NOMO-1 treated with DMSO at 0.1 percent for 48 hours (cell line): Measurements from ENCODE around the gene BORCS5.
A peak's percentile ranks its signal among the peaks of the same experiment; 100 is the strongest.
"Not testable (repeated sequence)": the region's sequence is repeated elsewhere in the genome, so short reads cannot be mapped to it uniquely, and the experiment has no call there.

Experiments used
- DNase-seq: peaks from one replicate; lab custom pipeline; 2025; ENCODE audit not compliant: unreplicated experiment; lab: John Stamatoyannopoulos, UW

BORCS5 gene

DNA sequence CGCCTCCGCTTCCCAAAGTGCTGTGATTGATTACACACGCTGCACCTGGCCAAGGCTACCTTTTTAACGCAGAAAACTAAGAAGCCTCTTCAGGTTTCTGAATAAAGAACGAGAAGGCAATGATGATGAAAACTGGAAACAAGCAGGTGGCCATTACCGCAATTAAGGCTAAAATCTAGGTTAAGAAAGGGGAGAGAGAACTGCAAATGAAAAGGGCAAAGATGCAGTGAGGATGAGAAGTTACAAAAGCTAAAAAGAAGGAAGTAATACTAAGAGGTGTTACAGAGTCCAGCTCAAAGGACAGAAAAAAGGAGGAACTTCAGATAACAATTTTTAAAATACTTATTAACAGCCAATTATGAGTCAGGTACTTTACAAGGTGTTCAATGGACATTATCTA lies 126.1 kb downstream of the BORCS5 start:
- peak; percentile 84 for DNase-seq

DNA sequence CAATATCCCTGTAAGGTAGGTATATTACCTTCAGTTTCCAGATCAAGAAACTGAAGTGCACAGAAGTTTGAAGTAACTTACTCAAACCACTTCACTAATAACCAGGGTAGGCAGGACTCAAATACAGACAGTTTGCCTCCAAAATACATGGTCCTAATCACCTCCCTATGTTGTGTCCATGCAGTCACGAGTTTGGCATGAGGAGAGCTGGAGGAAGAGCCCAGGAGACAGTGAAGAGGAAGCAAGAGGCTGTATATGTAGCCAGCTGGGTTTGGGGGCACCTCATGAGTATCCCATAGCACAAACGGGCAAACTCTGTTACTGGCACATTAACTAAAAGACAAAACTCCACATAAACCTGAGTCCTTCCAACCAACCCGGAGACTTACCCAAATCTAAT lies 126.6 kb downstream of the BORCS5 start:
- no peak for DNase-seq

DNA sequence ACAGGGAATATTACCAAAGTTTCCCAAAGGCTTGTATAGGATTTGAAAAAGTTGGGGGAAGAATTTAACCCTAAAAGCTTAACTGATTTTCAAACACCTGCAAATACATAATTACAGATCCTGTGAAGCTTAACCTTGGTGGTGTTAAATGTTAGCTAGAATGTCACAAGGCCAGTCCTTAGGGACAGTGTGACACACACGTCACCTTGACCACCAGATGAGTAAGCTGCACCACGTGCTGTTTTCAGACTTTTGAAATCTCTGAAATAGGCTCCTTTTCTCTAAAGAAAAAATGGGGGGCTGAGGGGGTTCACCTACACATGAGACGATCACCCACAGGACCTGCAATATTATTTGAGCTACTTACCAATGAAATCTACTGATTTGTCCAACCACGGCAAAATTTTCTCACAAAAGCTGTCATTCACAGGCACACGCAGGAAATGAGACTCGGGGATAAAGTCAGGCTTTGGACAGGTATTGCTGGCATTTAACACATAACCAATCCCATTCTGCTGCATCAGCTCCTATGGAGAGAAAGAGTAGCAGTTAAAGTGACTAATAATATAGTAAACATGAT lies 129.9 kb downstream of the BORCS5 start:
- DNase-seq = no peak

DNA sequence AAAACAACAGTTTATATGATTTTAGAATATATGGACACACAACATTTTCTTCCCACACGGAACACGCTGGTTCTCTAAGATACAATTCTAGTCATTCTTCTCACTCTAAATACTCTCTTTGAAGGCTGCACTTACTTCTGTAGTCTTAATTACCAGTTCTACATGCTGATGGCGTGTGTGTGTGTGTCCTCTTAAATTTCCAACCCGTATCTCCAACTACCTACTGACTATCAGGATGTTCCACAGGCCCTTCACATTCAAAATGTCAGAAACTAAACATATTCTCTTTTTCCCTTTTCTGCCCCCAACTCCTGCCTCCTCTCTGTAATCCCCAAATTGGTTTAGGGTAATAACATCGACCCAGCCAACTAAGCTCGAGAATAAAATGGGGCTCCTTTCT lies 130.6 kb downstream of the BORCS5 start:
- DNase-seq = no peak

DNA sequence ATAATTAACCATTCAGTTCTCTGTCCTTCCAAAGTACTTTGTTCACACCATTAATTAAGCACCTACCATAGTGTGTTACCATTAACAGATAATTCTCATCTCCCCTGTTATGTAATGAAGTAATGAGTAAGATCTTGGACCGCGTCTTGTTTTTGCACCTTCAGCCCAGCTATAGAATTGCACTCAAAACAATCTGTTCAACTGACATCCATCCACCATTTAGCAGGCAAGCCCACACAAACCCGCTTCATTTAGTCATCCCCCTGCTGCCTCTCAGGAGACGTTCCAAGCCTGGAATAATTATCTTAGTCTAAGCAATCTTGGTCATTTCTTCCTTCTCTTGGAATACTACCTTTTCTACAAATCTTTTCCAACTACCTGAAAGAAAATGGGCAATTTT lies 131.4 kb downstream of the BORCS5 start:
- DNase-seq = no peak

DNA sequence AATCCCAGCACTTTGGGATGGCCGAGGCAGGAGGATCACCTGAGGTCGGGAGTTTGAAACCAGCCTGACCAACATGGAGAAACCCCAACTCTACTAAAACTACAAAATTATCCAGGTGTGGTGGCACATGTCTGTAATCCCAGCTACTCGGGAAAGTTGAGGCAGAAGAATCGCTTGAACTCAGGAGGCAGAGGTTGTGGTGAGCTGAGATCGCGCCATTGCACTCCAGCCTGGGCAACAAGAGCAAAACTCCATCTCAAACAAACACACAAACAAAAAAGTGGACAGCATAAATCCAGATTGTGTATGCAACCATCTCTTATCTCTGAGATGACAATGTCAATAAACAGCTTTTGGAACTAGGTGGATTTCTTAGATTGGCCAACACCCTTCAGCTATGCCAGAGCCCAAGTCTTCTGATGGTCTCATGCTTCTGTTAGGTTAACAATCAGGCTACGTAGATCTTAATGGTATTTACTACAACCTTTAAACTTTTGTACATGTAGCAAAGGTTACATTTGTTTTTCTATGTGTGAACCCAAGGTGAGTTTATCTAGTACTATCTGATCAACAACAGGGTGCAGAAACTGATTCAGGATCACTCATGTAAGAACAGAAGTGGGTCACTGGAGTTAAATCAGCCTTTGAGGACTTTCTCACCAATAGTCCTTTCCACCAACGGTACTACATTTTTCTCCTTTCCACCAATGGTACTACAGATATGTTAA lies 132.1 kb downstream of the BORCS5 start:
- no peak for DNase-seq

DNA sequence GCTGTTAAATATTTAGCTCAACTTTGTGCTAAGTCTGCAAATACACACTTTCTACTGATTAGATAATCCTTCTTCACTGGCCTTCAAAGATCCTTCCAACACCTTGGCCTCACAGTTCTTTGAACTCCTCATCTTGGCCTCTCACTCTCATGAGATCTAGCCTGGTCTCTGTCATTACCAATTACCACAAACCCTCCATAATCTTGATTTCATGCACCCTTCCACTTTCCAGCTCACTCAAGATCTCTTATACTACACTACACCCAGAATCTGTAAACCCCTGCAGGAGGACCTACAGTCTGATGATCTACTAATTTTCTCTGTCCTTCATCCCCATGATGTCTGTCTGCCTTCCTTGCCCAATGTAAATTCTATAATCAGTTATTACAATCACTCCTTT lies 134.7 kb downstream of the BORCS5 start:
- DNase-seq = no peak

DNA sequence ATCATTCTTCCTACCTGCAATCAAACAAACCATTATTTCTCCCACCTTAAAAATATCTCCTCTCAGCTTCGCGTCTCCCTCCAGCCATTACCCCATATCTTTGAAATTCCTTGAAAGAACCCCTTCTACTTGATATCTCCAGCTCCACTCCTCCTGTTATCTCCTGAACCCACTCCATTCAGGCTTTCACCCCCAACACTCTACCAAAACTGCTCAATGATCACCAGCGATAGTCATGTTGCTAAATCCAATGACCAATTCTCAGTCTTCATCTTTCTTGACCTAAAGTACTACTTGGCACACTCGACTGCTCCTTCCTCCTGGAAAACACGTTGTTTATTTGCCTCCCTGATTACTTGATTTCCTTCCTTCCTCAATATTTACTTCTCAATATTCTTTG lies 135.7 kb downstream of the BORCS5 start:
- DNase-seq = no peak

DNA sequence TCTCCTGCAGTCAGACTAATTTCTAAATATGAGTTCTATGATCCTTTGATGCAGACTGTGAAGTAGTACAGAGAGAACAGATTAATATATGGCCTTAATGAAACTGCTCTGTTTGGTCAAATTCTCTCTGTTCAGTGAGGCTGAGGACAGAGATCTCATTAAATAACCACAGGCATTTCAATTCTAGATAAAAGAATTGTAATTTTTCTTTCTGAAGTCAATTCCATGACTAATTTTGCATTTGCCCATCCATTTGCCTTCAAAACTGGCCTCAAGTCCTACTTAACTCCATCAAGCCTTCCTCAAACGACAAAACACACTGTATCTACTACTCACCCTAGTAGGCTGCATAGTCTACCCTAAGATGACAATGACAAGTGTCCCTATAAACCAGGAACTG lies 138.7 kb downstream of the BORCS5 start:
- no peak for DNase-seq

DNA sequence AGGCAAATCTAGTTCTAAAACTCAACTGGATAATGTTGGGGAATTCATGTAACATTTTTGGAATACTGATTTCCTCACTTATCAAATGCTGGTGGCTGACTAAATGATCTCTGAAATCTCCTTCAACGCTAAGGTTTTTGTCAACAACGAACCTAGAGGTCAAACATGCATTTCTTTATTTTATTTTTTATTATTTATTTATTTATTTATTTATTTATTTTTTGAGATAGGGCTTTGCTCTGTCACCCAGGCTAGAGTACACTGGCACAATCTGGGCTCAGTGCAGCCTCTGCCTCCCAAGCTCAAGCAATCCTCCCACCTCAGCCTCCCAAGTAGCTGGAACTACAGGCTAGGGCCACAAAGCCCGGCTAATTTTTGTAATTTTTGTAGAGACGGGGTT lies 141.3 kb downstream of the BORCS5 start:
- no peak for DNase-seq

DNA sequence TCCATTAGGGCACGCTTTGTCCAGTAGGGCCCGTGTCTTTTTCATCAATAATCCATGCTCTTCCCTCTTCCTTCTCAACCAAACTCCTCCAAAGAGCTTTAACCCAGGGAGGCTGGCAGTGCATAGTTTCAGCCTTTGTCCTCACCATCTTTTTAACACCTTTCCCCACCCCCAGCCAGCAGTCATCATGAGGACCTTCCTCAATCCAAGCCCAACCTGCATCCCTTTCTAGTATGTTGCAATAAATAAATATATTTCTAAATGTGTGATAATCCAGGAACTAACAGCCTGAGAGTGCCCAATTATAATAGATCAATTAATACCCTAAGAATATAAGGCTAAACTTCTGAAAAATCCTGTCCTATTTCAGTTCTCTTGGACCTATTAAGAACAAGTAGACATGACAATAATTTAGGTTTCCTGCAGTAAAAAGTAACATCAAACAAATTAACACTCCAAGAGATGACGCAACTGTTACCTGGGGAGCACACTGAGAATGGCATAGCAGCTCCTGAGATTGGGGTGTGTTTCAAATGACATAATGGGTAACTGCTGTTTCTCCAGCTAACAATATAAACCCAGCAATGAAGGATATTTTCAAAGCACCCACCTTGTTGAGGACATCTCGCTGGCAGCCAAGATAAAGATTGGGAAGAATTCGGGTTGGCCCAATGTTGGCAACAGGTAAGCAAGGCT lies 143.2 kb downstream of the BORCS5 start:
- no peak for DNase-seq

DNA sequence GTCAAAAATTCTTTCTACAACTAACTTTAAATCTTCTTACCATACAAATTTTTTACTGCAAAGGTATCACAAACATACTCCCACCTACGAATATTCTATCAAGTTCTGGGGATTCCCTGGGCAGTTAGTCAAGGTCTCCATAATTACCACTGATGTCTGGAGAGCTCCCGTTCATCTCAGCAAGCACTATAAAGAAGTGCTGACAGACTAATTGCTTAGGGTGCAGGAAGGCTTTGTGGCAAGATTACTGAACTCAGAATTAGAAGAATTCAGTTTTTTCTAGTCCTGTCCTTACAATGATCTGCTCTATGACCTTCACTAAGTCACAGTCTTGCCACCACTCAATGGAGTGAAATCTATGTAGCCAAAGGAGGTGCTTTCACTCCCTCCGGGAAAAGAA lies 144.2 kb downstream of the BORCS5 start:
- DNase-seq = no peak

DNA sequence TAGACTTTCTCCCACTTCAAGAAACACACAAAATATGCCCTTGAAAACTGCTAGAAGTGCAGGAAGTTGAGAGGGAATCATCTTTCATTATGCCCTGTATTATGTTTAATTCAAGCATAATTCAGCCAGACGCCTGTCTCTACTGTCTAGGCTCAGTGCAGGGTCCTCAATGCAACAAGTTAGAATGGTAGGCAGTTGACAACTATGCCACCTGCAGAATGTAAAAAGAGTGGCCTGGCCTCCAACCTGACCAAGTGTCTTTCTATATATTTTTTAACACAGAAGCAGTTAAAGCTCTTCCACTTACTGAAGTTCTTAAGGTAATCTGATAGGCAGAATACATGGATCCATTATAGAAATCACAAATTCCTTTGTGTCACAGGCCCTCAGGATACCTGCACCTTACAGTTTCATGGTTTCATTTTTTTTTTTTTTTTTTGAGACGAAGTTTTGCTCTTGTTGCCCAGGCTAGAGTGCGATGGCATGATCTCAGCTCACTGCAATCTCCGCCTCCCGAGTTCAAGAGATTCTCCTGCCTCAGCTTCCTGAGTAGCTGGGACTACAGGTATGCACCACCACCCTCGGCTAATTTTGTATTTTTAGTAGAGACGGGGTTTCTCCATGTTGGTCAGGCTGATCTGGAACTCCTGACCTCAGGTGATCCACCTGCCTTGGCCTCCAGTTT lies 145.4 kb downstream of the BORCS5 start:
- not testable (repeated sequence) for DNase-seq

DNA sequence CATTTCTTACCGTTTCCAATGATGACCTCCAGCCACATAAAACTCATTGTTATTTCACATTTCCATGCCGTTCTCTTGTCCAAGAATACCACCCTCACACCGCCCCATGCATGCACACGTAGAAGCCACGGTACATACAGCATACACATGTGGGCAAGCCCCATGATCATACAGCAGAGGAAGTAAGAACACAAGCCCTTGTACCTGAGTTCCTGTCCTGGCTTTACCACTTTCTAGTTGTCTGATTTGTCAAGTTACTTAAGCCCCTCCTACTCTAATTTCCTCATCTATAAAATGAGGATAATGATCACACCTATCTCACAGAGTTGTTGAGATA lies 145.9 kb downstream of the BORCS5 start:
- DNase-seq = no peak

DNA sequence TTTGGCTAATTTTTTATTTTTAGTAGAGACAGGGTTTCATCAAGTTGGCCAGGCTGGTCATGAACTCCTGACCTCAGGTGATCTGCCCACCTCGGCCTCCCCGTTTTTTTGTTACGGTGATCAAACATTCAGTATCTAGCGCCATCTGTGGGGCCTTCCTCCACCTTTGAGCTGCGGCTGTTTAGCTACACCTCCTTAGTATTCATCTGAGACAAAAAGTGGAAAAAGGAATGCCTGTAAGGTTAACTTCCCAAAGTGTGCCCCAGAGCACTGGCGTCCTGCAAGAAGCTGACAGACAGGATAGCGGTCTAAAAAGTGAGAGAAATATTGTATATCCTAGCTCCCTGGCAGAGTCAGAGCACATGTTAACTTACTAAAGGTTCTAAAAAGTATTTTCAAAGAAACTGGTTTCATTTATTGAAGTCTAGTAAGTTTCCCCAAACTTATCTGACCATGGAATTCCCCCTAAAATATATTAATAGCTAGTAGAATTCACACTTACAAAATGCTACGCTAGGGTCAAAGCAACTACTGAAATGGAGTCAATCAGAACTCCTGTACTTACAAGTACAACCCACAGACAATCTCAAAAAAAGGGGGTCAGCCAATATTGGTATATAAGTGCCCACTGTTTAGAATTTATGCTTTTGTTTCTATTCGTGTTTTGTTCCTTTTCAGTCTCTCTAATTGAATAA lies 146.7 kb downstream of the BORCS5 start:
- no peak for DNase-seq

DNA sequence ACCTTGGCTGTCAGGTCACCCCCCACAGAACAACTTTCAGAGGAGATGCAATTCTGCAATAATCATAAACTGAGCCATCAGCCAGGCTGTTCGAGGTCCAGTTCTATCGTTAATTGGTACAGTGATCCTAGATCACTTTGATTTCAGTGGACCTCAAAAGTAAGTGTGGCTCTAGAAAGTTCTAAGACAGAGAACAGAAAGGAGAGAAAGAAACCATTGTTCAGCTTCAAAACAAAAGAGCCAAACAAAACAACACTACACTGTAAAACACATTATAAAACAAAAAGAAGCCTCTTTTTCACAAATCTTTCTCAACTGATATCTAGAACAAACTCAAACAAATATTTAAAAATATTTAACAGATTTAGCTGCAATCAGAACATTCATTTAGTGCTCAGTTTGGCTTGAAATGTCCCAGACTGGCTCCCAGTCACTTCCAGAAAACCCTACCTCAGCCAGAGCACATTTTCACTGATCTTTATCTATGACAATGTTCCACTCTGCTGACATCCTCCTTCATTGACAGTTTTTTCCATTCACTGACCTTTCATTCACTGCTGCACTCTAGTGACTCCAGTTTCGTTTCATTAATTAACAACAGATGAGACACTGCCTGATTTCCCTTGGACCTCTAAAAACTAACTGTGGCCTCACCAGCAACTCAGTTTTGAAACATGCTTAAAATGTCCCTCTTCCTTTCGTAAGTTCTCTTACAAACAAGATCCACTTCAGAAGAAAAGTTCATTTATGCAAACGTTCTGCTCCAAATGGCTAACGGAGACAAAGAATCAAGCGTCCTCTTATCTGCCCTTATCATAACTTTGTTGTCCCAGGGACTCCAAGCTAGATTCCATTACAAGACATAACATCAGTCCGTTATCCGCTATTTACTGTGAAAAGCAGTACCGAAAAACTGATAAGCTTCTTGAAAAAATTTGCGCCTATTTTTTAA lies 148.9 kb downstream of the BORCS5 start:
- DNase-seq = no peak

DNA sequence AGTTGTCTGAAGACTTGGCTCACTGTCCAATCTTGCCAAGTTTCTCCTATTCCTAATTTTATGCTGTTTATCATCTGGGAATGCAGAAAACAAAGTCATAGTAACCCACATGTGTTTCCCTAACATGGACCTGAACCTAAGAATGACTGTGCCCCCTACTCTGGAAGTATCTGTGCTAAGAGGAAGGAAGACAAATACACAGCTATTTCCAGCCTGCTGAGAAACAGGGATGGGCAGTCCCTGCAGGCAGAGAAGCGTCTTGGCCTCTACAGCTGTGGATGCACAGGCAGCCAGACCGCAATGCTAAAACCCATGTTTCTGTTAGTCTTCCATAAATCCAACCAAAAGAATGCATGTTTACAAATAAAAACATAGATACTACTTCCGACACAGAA lies 149.6 kb downstream of the BORCS5 start:
- no peak for DNase-seq

DNA sequence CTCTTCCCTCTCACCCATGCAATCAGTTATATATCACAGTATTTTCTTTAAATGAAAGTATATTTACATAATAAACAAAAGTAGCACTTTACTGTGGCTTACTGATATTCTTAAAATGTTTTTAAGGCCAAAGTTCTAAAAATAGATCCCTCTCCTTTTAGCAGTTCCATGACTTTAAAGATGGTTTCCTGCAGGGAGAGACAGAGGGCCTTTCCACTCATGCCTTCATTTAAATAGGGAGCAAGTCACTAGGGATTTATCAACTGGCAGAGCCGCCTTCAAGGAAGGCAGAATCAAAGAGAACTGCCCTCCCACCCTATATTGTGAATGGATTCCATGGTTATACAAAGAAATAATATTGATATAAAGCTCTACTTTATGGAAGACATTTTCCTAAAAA lies 150.2 kb downstream of the BORCS5 start:
- no peak for DNase-seq

DNA sequence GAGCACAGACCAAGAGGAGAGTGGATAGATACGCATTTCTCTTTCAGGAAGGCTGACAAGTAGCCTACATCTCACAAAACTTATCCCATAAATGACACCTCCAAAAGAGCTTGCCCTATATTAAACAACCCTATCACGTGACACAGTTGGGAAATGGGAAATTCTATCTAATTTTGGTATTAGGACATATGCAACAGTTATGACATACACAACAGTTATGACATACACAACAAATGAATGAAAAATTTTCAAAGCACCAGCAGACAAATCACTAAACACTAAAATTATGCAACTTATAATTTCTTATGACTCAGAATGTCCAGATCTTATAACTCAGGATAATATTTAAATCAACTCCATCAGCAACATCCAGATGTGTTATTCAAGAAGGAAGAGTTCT lies 151.7 kb downstream of the BORCS5 start:
- no peak for DNase-seq

DNA sequence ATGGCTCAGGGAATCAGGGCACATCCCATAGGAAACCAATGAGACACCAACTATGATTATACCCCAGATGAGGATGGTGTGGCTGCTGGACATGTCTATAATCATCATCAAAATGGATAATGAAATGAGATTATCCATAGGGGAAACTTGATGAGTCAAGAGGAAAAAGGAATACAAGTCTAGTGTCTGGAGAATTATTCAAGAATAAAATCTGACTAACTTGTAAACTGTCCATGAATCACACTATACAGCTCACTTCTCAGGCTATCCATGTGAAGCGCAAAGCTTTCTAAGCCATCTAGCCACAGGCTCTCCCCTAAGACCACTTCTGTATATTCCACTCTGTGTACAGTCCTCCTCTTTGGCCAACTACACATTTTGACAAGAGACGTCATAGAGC lies 153.3 kb downstream of the BORCS5 start:
- no peak for DNase-seq
